PC-9 (cell line): ENCODE measurements around the gene TRAF2.

ENCODE experiments used
- EZH2 ChIP-seq: fragments of 200-600 bp; sonication (generic); IDR thresholded peaks from 2 replicates; pipeline ENCODE4 v1.8.0; 2017; ENCODE audit warnings: antibody characterized with exemption, low read depth
- TF ChIP-seq, protein P1 (sequence below): fragments of 200-600 bp; sonication (generic); conservative IDR thresholded peaks from 2 replicates; pipeline ENCODE4 v1.6.1; 2017; ENCODE audit warnings: mixed run types, antibody characterized with exemption, mild to moderate bottlenecking, moderate library complexity

DNA sequence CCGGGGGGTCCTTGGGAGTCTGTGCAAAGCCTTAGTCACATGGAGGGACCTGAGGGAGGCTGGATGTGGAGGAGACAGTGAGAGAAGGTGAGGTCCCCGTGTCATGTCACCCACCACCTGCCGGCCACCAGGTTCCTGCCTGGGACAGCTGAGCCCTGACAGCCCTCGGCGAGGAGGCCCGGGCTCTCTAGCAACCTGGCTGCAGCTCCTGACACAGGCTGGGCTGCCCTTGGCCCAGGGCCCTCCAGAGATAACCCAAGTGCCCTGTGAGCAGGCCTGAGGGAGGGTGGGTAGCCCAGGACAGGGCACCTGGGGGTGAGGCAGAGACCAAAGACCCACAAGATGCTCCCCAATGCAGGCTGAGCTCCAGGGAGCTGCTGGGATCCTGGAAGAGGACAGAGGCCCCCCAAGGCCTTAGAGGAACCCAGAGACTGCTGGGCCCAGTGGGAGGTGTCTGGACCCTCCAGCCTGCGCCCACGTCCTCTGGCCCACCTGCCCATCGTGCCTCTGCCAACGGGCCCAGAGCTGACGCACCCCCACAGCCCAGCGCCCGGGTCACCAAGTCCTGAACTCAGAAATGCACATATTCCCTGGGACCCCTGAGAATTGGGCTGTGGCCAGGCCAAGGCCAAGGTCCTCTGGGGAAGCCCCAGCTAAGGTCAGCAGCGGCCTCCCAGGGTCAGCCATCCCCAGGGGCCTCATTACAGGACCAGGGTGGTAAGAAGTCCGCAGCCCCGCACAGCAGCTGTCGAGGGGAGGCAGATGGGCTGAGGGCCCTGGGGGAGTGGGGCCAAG lies 82.2 kb downstream of the TRAF2 start:
- TF ChIP-seq EZH2, result no peak
- TF ChIP-seq, protein P1, sequence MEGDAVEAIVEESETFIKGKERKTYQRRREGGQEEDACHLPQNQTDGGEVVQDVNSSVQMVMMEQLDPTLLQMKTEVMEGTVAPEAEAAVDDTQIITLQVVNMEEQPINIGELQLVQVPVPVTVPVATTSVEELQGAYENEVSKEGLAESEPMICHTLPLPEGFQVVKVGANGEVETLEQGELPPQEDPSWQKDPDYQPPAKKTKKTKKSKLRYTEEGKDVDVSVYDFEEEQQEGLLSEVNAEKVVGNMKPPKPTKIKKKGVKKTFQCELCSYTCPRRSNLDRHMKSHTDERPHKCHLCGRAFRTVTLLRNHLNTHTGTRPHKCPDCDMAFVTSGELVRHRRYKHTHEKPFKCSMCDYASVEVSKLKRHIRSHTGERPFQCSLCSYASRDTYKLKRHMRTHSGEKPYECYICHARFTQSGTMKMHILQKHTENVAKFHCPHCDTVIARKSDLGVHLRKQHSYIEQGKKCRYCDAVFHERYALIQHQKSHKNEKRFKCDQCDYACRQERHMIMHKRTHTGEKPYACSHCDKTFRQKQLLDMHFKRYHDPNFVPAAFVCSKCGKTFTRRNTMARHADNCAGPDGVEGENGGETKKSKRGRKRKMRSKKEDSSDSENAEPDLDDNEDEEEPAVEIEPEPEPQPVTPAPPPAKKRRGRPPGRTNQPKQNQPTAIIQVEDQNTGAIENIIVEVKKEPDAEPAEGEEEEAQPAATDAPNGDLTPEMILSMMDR, result no peak
